HG03520 (cell line): ENCODE results near the gene SCPEP1.

Source experiments
- ATAC-seq: cut with Tn5 transposase; IDR thresholded peaks from one replicate; pipeline ENCODE4 v1.9.1; 2021; ENCODE audit warnings: mild to moderate bottlenecking, moderate library complexity; ENCODE audit not compliant: unreplicated experiment

The SCPEP1 gene

GRCh38 chr17:56994009-56994792 is 16.3 kb downstream of the SCPEP1 start:
- no peak for ATAC-seq

- ATAC-seq, result no peak
Measured at GRCh38 chr17:56995766-56996165, 17.8 kb downstream of the SCPEP1 start.

GRCh38 chr17:56997313-56997712 is 19.4 kb downstream of the SCPEP1 start:
- no peak for ATAC-seq

- no peak for ATAC-seq
Measured at GRCh38 chr17:57001541-57001940, 23.6 kb downstream of the SCPEP1 start.

- ATAC-seq, result no peak
Measured at GRCh38 chr17:57002904-57003303, 25.0 kb downstream of the SCPEP1 start.

GRCh38 chr17:57004944-57005579 is 27.1 kb downstream of the SCPEP1 start:
- peak; percentile 57 for ATAC-seq

GRCh38 chr17:57006040-57006439 is 28.1 kb downstream of the SCPEP1 start:
- ATAC-seq, result no peak

- ATAC-seq, result no peak
Measured at GRCh38 chr17:57008958-57009357, 31.0 kb downstream of the SCPEP1 start.

GRCh38 chr17:57009737-57010445 is 32.0 kb downstream of the SCPEP1 start:
- ATAC-seq, result peak; percentile 59

GRCh38 chr17:57010487-57010886 is 32.6 kb downstream of the SCPEP1 start:
- ATAC-seq, result no peak

- ATAC-seq, result no peak
Measured at GRCh38 chr17:57011491-57012015, 33.6 kb downstream of the SCPEP1 start.

GRCh38 chr17:57016071-57016763 is 38.3 kb downstream of the SCPEP1 start:
- no peak for ATAC-seq

- no peak for ATAC-seq
Measured at GRCh38 chr17:57016764-57017116, 38.8 kb downstream of the SCPEP1 start.

- ATAC-seq, result no peak
Measured at GRCh38 chr17:57017625-57018024, 39.7 kb downstream of the SCPEP1 start.

GRCh38 chr17:57020208-57020607 is 42.3 kb downstream of the SCPEP1 start:
- no peak for ATAC-seq

- no peak for ATAC-seq
Measured at GRCh38 chr17:57021226-57021940, 43.5 kb downstream of the SCPEP1 start.

- ATAC-seq, result no peak
Measured at GRCh38 chr17:57025876-57026275, 47.9 kb downstream of the SCPEP1 start.

GRCh38 chr17:57027852-57028251 is 49.9 kb downstream of the SCPEP1 start:
- ATAC-seq, result no peak

GRCh38 chr17:57032343-57032742 is 54.4 kb downstream of the SCPEP1 start:
- no peak for ATAC-seq

- ATAC-seq, result no peak
Measured at GRCh38 chr17:57033296-57033695, 55.4 kb downstream of the SCPEP1 start.
